Ascending aorta (tissue), 2 donors: ENCODE results near the gene SEC14L1. TPM values are rescaled to one million over a fixed set of nuclear protein-coding genes. Genes with fewer than 3 reads are reported as not detected.

Source experiments
- DNase-seq, 2 donors: peaks; one replicate each; pipeline ENCODE4 v3.0.0-alpha.2; 2019; ENCODE audit warnings: low spot score in 2 of 2
- H3K27ac ChIP-seq, 2 donors: fragments of 200-600 bp; sonication (generic); one replicate each; pipeline ENCODE4 v1.5.1; 2016 to 2017; ENCODE audit warnings: mild to moderate bottlenecking in 1 of 2
- H3K27me3 ChIP-seq: fragments of 200-600 bp; sonication (generic); one replicate; pipeline ENCODE4 v1.5.1; 2017
- H3K36me3 ChIP-seq, 2 donors: fragments of 200-600 bp; sonication (generic); one replicate each; pipeline ENCODE4 v1.5.1; 2016
- H3K4me1 ChIP-seq, 2 donors: fragments of 200-600 bp; sonication (generic); one replicate each; pipeline ENCODE4 v1.5.1; 2016 to 2017; ENCODE audit warnings: mild to moderate bottlenecking in 1 of 2
- H3K4me3 ChIP-seq, 2 donors: fragments of 200-600 bp; sonication (generic); one replicate each; pipeline ENCODE4 v1.5.1; 2016 to 2017; ENCODE audit warnings: mild to moderate bottlenecking in 1 of 2
- H3K9me3 ChIP-seq, 2 donors: fragments of 200-600 bp; sonication (generic); one replicate each; pipeline ENCODE4 v1.5.1; 2016
- CTCF ChIP-seq, 3 experiments: fragments of 200-600 bp in 2 of 3; fragments of 450-650 bp in 1 of 3; sonication (generic) in 2 of 3; IDR thresholded peaks; one replicate each; pipeline ENCODE4 v1.5.1; 2016 to 2019; ENCODE audit warnings: antibody characterized with exemption in 3 of 3, mild to moderate bottlenecking in 1 of 3, moderate library complexity in 1 of 3
- intact Hi-C: fragments of 100-400 bp; cut with DNase I; formaldehyde crosslinking; loops from one replicate; pipeline ENCODE4 v1.15.1; 2023
- total RNA-seq: library from RNA; depleted of rRNA; stranded (reverse); fragments of >200 nt; gene quantifications from one replicate; pipeline ENCODE4 v1.1.0, GENCODE V29; 2016

Gene SEC14L1
- total RNA-seq, 1 donor from 2014 or later, result 176 TPM

GRCh38 chr17:77229786-77230435 lies 89.1 kb downstream of the SEC14L1 start:
- no peak for TF ChIP-seq CTCF (IDR thresholded peaks at IDR 0.05)
- intact Hi-C loops, result no loop called here
- no peaks in the 10 kb centered on the region for H3K27me3 ChIP-seq
- H3K9me3 ChIP-seq, result no peaks in the 10 kb centered on the region
- H3K4me3 ChIP-seq, result no peak overlapping the region
- H3K36me3 ChIP-seq, result no peaks in the 10 kb centered on the region
- DNase-seq, result no peak
- no peak overlapping the region for H3K27ac ChIP-seq
- peaks cover 0 to 2% of the 10 kb centered on the region in 2 donors for H3K4me1 ChIP-seq

GRCh38 chr17:77230436-77230830 lies 89.7 kb downstream of the SEC14L1 start:
- no peak overlapping the region for H3K4me3 ChIP-seq
- H3K36me3 ChIP-seq, result no peaks in the 10 kb centered on the region
- no peak overlapping the region for H3K27ac ChIP-seq
- intact Hi-C loops, result no loop called here
- H3K9me3 ChIP-seq, result no peaks in the 10 kb centered on the region
- no peaks in the 10 kb centered on the region for H3K27me3 ChIP-seq
- no peak for DNase-seq
- no peak for TF ChIP-seq CTCF (IDR thresholded peaks at IDR 0.05)
- H3K4me1 ChIP-seq, result peaks cover 0 to 4% of the 10 kb centered on the region in 2 donors

GRCh38 chr17:77231076-77231871 lies 90.5 kb downstream of the SEC14L1 start:
- Histone ChIP-seq H3K27ac (no peak overlapping the region), H3K4me3 (no peak overlapping the region), H3K27me3 (no peaks in the 10 kb centered on the region), H3K4me1 (peaks cover 0 to 9% of the 10 kb centered on the region in 2 donors), H3K9me3 (no peaks in the 10 kb centered on the region), H3K36me3 (no peaks in the 10 kb centered on the region)
- TF ChIP-seq CTCF (IDR thresholded peaks at IDR 0.05), result no peak
- DNase-seq, result no peak
- intact Hi-C loops, result no loop called here

GRCh38 chr17:77233127-77233526 lies 92.4 kb downstream of the SEC14L1 start:
- Histone ChIP-seq H3K36me3 (no peaks in the 10 kb centered on the region), H3K27ac (no peak overlapping the region), H3K4me1 (peaks cover 0 to 9% of the 10 kb centered on the region in 2 donors), H3K9me3 (no peaks in the 10 kb centered on the region), H3K27me3 (no peaks in the 10 kb centered on the region), H3K4me3 (no peak overlapping the region)
- TF ChIP-seq CTCF (IDR thresholded peaks at IDR 0.05), result no peak
- DNase-seq, result no peak
- intact Hi-C loops, result no loop called here

- no peaks in the 10 kb centered on the region for H3K9me3 ChIP-seq
- peaks cover 0 to 9% of the 10 kb centered on the region in 2 donors for H3K4me1 ChIP-seq
- no peak for TF ChIP-seq CTCF (IDR thresholded peaks at IDR 0.05)
- no peak for DNase-seq
- H3K36me3 ChIP-seq, result no peaks in the 10 kb centered on the region
- H3K27me3 ChIP-seq, result no peaks in the 10 kb centered on the region
- peak overlapping the region in 1 of 2 donors; percentile 67 for H3K27ac ChIP-seq
- H3K4me3 ChIP-seq, result no peak overlapping the region
- intact Hi-C loops, result no loop called here
Measured at GRCh38 chr17:77233635-77234334, 93.0 kb downstream of the SEC14L1 start.
